IMR-90 (cell line): ENCODE data around the gene DIP2C.

Experiments
- CTCF ChIP-seq: conservative IDR thresholded peaks from 2 replicates; pipeline ENCODE4 v1.5.1; 2012; ENCODE audit warnings: mild to moderate bottlenecking, low read depth, low read length, improper control_type of control experiment
- POLR2A ChIP-seq: IDR thresholded peaks from 2 replicates; pipeline ENCODE4 v1.6.1; 2012; ENCODE audit warnings: mild to moderate bottlenecking, low read depth, low read length

DNA sequence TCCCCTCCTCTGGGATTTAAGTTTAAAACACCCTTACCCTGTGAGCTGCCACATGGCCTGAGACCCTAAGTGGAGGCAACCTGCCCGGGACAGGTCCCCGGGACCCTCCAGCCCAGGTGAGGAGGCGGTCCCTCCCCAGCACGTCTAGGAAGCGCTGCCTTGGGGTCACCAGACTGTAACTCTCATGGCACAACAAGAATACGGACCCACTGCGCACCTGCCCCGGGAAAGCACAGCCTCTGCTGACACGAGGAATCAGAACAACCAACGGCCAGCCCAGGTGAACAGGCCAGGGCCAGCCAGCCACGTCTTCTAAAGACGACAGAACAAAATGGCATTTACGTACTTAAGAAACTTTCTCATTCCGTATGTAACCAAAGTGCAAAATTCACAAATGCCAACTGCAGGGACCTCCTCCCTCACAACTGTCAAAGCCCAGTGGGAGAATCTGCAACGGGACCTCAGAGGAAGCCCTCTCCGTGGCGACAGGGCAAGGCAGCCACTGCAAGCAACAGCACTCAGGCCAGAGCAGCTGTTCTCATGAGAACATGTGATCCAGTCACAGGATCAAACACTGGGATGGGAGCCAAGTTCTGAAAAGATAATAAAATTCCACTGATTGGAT lies 208.4 kb downstream of the DIP2C start:
- TF ChIP-seq POLR2A (no peak), CTCF (no peak)
